ENCODE measurements around the gene UPK3A. TPM values are rescaled to one million over a fixed set of nuclear protein-coding genes. Genes with fewer than 3 reads are reported as not detected.

UPK3A gene
- total and polyA plus RNA-seq, 2 of the 8 experiments (the other 6 are each of a cell fraction or from before 2014, with no cell fraction given) = 0.35 to 1.7 TPM

DNA sequence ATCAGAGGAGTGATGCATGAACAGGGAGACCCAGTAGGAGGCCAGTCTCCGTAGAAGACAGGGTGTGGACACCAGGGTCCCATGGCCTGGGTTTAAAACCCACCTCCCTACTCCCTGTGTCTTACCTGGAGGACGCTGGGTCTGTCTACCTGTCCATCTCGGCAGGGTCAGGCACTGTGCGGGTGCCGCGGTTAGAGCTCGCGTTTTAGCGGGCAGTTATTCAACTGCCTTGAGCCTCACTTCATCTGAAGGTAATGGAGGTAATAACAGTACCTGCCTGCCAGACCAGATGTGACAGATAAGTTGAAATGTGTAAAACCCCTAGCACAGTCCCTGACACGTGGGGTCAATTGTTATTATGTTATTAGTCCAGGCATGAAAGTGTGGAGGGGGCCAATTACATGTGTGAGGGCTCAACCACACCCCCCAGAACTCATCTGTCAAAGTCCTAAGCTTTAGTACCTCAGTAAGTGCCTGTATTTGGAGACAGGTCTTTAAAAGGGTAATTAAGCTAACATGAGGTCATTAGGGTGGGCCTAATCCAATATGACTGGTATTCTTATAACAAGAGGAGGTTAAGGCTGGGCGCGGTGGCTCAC is 8.1 kb upstream of the UPK3A start:
- Histone ChIP-seq H3K79me2 (ENCODE audit: control insufficient read depth in 1 of 2, insufficient read depth in 2 of 2, low read length in 2 of 2) (no peaks in the 10 kb centered on the region), H4K5ac (ENCODE audit: insufficient read length, low read depth, low read length) (no peak overlapping the region), H3K9ac (replicated peaks in 1 of 4; ENCODE audit: extremely low read depth in 1 of 4, low read depth in 3 of 4, low read length in 3 of 4) (no peak overlapping the region), H3K56ac (replicated peaks; ENCODE audit: insufficient read length, low read depth, low read length) (no peak overlapping the region), H3K36me3 (ENCODE audit: control insufficient read depth in 2 of 4, insufficient read depth in 4 of 4, low read length in 3 of 4) (no peaks in the 10 kb centered on the region), H2BK5ac (ENCODE audit: low read depth, low read length) (no peak overlapping the region), H3K4ac (replicated peaks; ENCODE audit: insufficient read length, low read depth, low read length) (no peak overlapping the region), H3K14ac (ENCODE audit: insufficient read length) (no peak overlapping the region), H3K4me1 (replicated peaks in 1 of 4; ENCODE audit: control insufficient read depth in 3 of 4, insufficient read depth in 4 of 4, low read length in 3 of 4) (no peaks in the 10 kb centered on the region), H3K23me2 (ENCODE audit: low read depth, low read length) (no peaks in the 10 kb centered on the region), H2AFZ (ENCODE audit: low read length) (no peak overlapping the region), H3K4me2 (ENCODE audit: insufficient read depth in 1 of 2, low read depth in 2 of 2, low read length in 2 of 2) (no peak overlapping the region), H2BK15ac (ENCODE audit: low read length) (no peak overlapping the region), H2BK120ac (replicated peaks; ENCODE audit: low read depth, low read length) (no peak overlapping the region), H3K18ac (ENCODE audit: extremely low read depth, low read length) (no peak overlapping the region), H4K20me1 (replicated peaks in 1 of 2; ENCODE audit: control insufficient read depth in 1 of 2, insufficient read depth in 2 of 2, low read length in 2 of 2) (no peaks in the 10 kb centered on the region), H3K4me3 (ENCODE audit: extremely low read depth in 1 of 4, insufficient read depth in 2 of 4, low read depth in 3 of 4, low read length in 4 of 4) (no peak overlapping the region), H3K9me3 (ENCODE audit: insufficient read depth in 2 of 2, low read depth in 1 of 2, low read length in 1 of 2) (no peaks in the 10 kb centered on the region), H2BK12ac (ENCODE audit: low read depth, low read length) (no peak overlapping the region), H3K27me3 (replicated peaks in 1 of 4; ENCODE audit: control insufficient read depth in 3 of 4, extremely low read depth in 1 of 4, insufficient read depth in 3 of 4, low read length in 3 of 4) (no peaks in the 10 kb centered on the region), H3K79me1 (ENCODE audit: low read depth, low read length) (no peaks in the 10 kb centered on the region), H4K91ac (replicated peaks; ENCODE audit: insufficient read length, low read length) (no peak overlapping the region), H3K27ac (ENCODE audit: low read depth, low read length) (no peak overlapping the region), H3K23ac (ENCODE audit: insufficient read length) (no peak overlapping the region), H2AK5ac (ENCODE audit: low read depth, low read length) (no peak overlapping the region), H2BK20ac (ENCODE audit: low read length) (no peak overlapping the region), H4K8ac (ENCODE audit: extremely low read depth, insufficient read depth, low read length) (no peak overlapping the region)
- POLR2A ChIA-PET (ENCODE audit: partially characterized antibody) = interaction anchor here (0.6 kb wide), 1 partner anchor 374 kb away, joined by 4 read pairs; no protein-coding TSS in a partner anchor
- 86% methylated on average over 12 of the region's 12 CpGs; no CpG with 5 or more reads in 1 of the 2 experiments for WGBS, 2 experiments (ENCODE audit: extremely low coverage in 1 of 2, insufficient coverage in 1 of 2, insufficient read length in 1 of 2, insufficient replicate concordance in 2 of 2, low coverage in 1 of 2, low lambda C conversion rate in 2 of 2, missing lambda C conversion rate in 1 of 2)
- DNase-seq (ENCODE audit: low read depth in 1 of 2, low spot score in 2 of 2) (no peak), FAIRE-seq (no peak)
- CTCF ChIA-PET (ENCODE audit: partially characterized antibody) = interaction anchor here (0.7 to 1.3 kb wide), 6 partner anchors 18 to 1038 kb away, joined by 3 read pairs; no protein-coding TSS in a partner anchor
- TF ChIP-seq CTBP2 (IDR thresholded peaks at IDR 0.05; ENCODE audit: borderline replicate concordance, insufficient read depth, insufficient read length, low read length) (no peak), ASH2L (IDR thresholded peaks at IDR 0.05; ENCODE audit: low read length) (no peak), HDAC2 (IDR thresholded peaks at IDR 0.05; ENCODE audit: borderline replicate concordance in 1 of 2, low read depth in 2 of 2, low read length in 2 of 2) (no peak), ATF3 (IDR thresholded peaks at IDR 0.05; ENCODE audit: insufficient read depth, low read depth, low read length) (no peak), KDM1A (IDR thresholded peaks at IDR 0.05; ENCODE audit: borderline replicate concordance, low read length) (no peak), POLR2AphosphoS5 (IDR thresholded peaks at IDR 0.05; ENCODE audit: low read depth, low read length) (no peak), TCF12 (IDR thresholded peaks at IDR 0.05; ENCODE audit: low read depth, low read length) (no peak), FOSL1 (IDR thresholded peaks at IDR 0.05; ENCODE audit: insufficient read depth, low read depth, low read length) (no peak), SP2 (IDR thresholded peaks at IDR 0.05; ENCODE audit: low read length) (no peak), SP4 (IDR thresholded peaks at IDR 0.05; ENCODE audit: low read length) (no peak)
- TF ChIP-seq, protein P1, sequence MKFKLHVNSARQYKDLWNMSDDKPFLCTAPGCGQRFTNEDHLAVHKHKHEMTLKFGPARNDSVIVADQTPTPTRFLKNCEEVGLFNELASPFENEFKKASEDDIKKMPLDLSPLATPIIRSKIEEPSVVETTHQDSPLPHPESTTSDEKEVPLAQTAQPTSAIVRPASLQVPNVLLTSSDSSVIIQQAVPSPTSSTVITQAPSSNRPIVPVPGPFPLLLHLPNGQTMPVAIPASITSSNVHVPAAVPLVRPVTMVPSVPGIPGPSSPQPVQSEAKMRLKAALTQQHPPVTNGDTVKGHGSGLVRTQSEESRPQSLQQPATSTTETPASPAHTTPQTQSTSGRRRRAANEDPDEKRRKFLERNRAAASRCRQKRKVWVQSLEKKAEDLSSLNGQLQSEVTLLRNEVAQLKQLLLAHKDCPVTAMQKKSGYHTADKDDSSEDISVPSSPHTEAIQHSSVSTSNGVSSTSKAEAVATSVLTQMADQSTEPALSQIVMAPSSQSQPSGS (IDR thresholded peaks at IDR 0.05; ENCODE audit: low read length) = no peak
